HepG2 (cell line): ENCODE measurements around the gene RAB9A. TPM values are rescaled to one million over a fixed set of nuclear protein-coding genes. Genes with fewer than 3 reads are reported as not detected.

Source experiments
- ARNTL ChIP-seq: sonication (generic); formaldehyde crosslinking; IDR thresholded peaks from 2 replicates; pipeline ENCODE4 v1.4.0; 2020; ENCODE audit warnings: mild to moderate bottlenecking, missing genetic modification reagents
- CHD2 ChIP-seq: IDR thresholded peaks from 2 replicates; pipeline ENCODE4 v1.6.1; 2011; ENCODE audit warnings: low read depth, low read length, improper control_type of control experiment
- CREB1 ChIP-seq, 2 experiments: fragments of 450-650 bp in 1 of 2; IDR thresholded peaks; 2 replicates each; pipeline ENCODE4 v1.6.1; 2016 to 2017; ENCODE audit warnings: control low read depth in 1 of 2, mild to moderate bottlenecking in 1 of 2, missing compliant biosample characterization in 1 of 2, missing genetic modification characterization in 1 of 2
- EED ChIP-seq: sonication (generic); formaldehyde crosslinking; IDR thresholded peaks from 2 replicates; pipeline ENCODE4 v1.5.0; 2020; ENCODE audit warnings: mild to moderate bottlenecking, missing genetic modification reagents
- ELK4 ChIP-seq: sonication (generic); formaldehyde crosslinking; IDR thresholded peaks from 2 replicates; pipeline ENCODE4 v1.9.0; 2021; ENCODE audit warnings: missing genetic modification reagents, borderline replicate concordance
- FIP1L1 ChIP-seq: fragments of 200-400 bp; formaldehyde crosslinking; IDR thresholded peaks from 2 replicates; pipeline ENCODE4 v1.6.1; 2018; ENCODE audit warnings: low read depth, mild to moderate bottlenecking, low read length, moderate library complexity, borderline replicate concordance; ENCODE audit not compliant: insufficient read depth
- FOXC1 ChIP-seq: sonication (generic); formaldehyde crosslinking; IDR thresholded peaks from 2 replicates; pipeline ENCODE4 v1.8.0; 2022; ENCODE audit warnings: mild to moderate bottlenecking, missing genetic modification reagents, borderline replicate concordance
- GATAD1 ChIP-seq: IDR thresholded peaks from 2 replicates; pipeline ENCODE4 v1.6.1; 2016; ENCODE audit warnings: missing genetic modification reagents, missing compliant biosample characterization
- GPN1 ChIP-seq: sonication (generic); formaldehyde crosslinking; IDR thresholded peaks from 2 replicates; pipeline ENCODE4 v1.5.1; 2020; ENCODE audit warnings: missing genetic modification reagents, borderline replicate concordance
- MAFK ChIP-seq, 2 experiments: IDR thresholded peaks in 1 of 2; conservative IDR thresholded peaks in 1 of 2; 2 replicates each; pipeline ENCODE4 v1.6.1; 2011; ENCODE audit warnings: improper control_type of control experiment in 2 of 2, low read length in 2 of 2
- NFKBIZ ChIP-seq: IDR thresholded peaks from 2 replicates; pipeline ENCODE4 v1.6.1; 2018; ENCODE audit warnings: missing genetic modification reagents, missing compliant biosample characterization
- NKX3-1 ChIP-seq: sonication (generic); formaldehyde crosslinking; IDR thresholded peaks from 2 replicates; pipeline ENCODE4 v1.5.0; 2020; ENCODE audit warnings: missing genetic modification reagents
- PAX8 ChIP-seq: sonication (generic); formaldehyde crosslinking; IDR thresholded peaks from 2 replicates; pipeline ENCODE4 v1.8.0; 2022; ENCODE audit warnings: mild to moderate bottlenecking, missing genetic modification reagents, borderline replicate concordance
- SETDB1 ChIP-seq: sonication (generic); formaldehyde crosslinking; IDR thresholded peaks from 2 replicates; pipeline ENCODE4 v1.5.1; 2020; ENCODE audit warnings: missing genetic modification reagents, mild to moderate bottlenecking, borderline replicate concordance
- SP5 ChIP-seq: IDR thresholded peaks from 2 replicates; pipeline ENCODE4 v1.6.1; 2016; ENCODE audit warnings: low read depth, borderline replicate concordance
- SPEN ChIP-seq: sonication (generic); formaldehyde crosslinking; IDR thresholded peaks from 2 replicates; pipeline ENCODE4 v1.5.1; 2020; ENCODE audit warnings: low read depth, mild to moderate bottlenecking, missing genetic modification reagents
- SRSF1 ChIP-seq: fragments of 200-400 bp; formaldehyde crosslinking; optimal IDR thresholded peaks from 2 replicates; pipeline ENCODE3; 2017; ENCODE audit warnings: mild to moderate bottlenecking, low read depth, low read length, moderate library complexity
- YEATS2 ChIP-seq: sonication (generic); formaldehyde crosslinking; IDR thresholded peaks from 2 replicates; pipeline ENCODE4 v1.4.0; 2020; ENCODE audit warnings: missing genetic modification reagents, borderline replicate concordance
- ZBTB21 ChIP-seq: sonication (generic); formaldehyde crosslinking; IDR thresholded peaks from 2 replicates; pipeline ENCODE4 v1.4.0; 2020; ENCODE audit warnings: missing genetic modification reagents
- ZNF263 ChIP-seq: sonication (generic); formaldehyde crosslinking; IDR thresholded peaks from 2 replicates; pipeline ENCODE4 v1.4.0; 2020; ENCODE audit warnings: missing genetic modification reagents
- ZNF609 ChIP-seq: sonication (generic); formaldehyde crosslinking; IDR thresholded peaks from 2 replicates; pipeline ENCODE4 v1.4.0; 2020; ENCODE audit warnings: mild to moderate bottlenecking, missing genetic modification reagents, borderline replicate concordance
- ZNF772 ChIP-seq: sonication (generic); formaldehyde crosslinking; IDR thresholded peaks from 2 replicates; pipeline ENCODE4 v1.5.0; 2020; ENCODE audit warnings: mild to moderate bottlenecking, missing genetic modification reagents
- ZNF781 ChIP-seq: sonication (generic); formaldehyde crosslinking; IDR thresholded peaks from 2 replicates; pipeline ENCODE4 v1.5.1; 2020; ENCODE audit warnings: borderline replicate concordance, mild to moderate bottlenecking, missing genetic modification reagents; ENCODE audit errors: not compliant biosample characterization
- ZNF792 ChIP-seq: IDR thresholded peaks from 2 replicates; pipeline ENCODE4 v1.6.1; 2016
- polyA plus RNA-seq, 8 experiments: library from polyadenylated mRNA; depleted of rRNA in 3 of 8; stranded (reverse) in 7 of 8; unstranded in 1 of 8; fragments of >200 nt; fragmentation: Illumina TruSeq in 4 of 8; extraction: Trizol in 4 of 8; gene quantifications; 2 replicates each; pipeline versions ENCODE4 v1.2.1 to v1.2.3, GENCODE V29; 2011 to 2016; ENCODE audit warnings: low read depth in 4 of 8, missing spikeins in 1 of 8, mixed read lengths in 1 of 8; ENCODE audit not compliant: insufficient read depth in 1 of 8
- total RNA-seq, 5 experiments: library from RNA; depleted of rRNA; stranded (reverse); fragments of >200 nt; fragmentation: Illumina TruSeq; extraction: Trizol; gene quantifications; 2 replicates each; pipeline ENCODE4 v1.2.3, GENCODE V29; 2016; ENCODE audit warnings: low read depth in 1 of 5

RAB9A gene
- total and polyA plus RNA-seq, 2 of the 13 experiments (the other 11 are each of a cell fraction or from before 2014, with no cell fraction given), result 10.5 to 23.1 TPM

GRCh38 chrX:13734278-13735172 is 45.6 kb downstream of the RAB9A start, which contains the start of the genes OFD1 and TRAPPC2 (continued):
- no peak for TF ChIP-seq CREB1 (IDR thresholded peaks at IDR 0.05)
- peak; percentile 33; the same call in 1 of the 2 replicates for TF ChIP-seq CREB1 (CRISPR knock-in tag; IDR thresholded peaks at IDR 0.05)
- TF ChIP-seq ZBTB21 (CRISPR knock-in tag), result no peak
- no peak for TF ChIP-seq GPN1
- peak; percentile 98 for TF ChIP-seq CHD2
- no peak for TF ChIP-seq MAFK (conservative IDR thresholded peaks at IDR 0.05 in 1 of 2, IDR thresholded peaks at IDR 0.05 in 1 of 2; ENCODE audit: low read length in 2 of 2)
- 0 out of 2 replicates have a peak, but pooled peaks have one; percentile 21 for TF ChIP-seq ZNF792 (CRISPR knock-in tag)
- no peak for TF ChIP-seq PAX8 (CRISPR knock-in tag)
- TF ChIP-seq YEATS2 (CRISPR knock-in tag), result peak; percentile 90
- TF ChIP-seq GATAD1 (CRISPR knock-in tag), result peak; percentile 81
- no peak for TF ChIP-seq SRSF1
- 0 out of 2 replicates have a peak, but pooled peaks have one; percentile 57 for TF ChIP-seq EED (CRISPR knock-in tag)
- TF ChIP-seq SP5 (CRISPR knock-in tag), result no peak
- no peak for TF ChIP-seq SETDB1 (CRISPR knock-in tag)
- TF ChIP-seq FIP1L1, result no peak
- no peak for TF ChIP-seq NKX3-1 (CRISPR knock-in tag)
- peak; percentile 57; the same call in 1 of the 2 replicates for TF ChIP-seq ZNF772
- 0 out of 2 replicates have a peak, but pooled peaks have one; percentile 36 for TF ChIP-seq NFKBIZ (CRISPR knock-in tag)
- peak; percentile 70; the same call in 1 of the 2 replicates for TF ChIP-seq SPEN
- no peak for TF ChIP-seq ELK4 (CRISPR knock-in tag)
- 0 out of 2 replicates have a peak, but pooled peaks have one; percentile 12 for TF ChIP-seq ZNF609
- TF ChIP-seq ARNTL (CRISPR knock-in tag), result 0 out of 2 replicates have a peak, but pooled peaks have one; percentile 31
- TF ChIP-seq ZNF781 (CRISPR knock-in tag), result no peak
- TF ChIP-seq ZNF263 (CRISPR knock-in tag), result no peak; the same call in 1 of the 2 replicates
- TF ChIP-seq FOXC1 (CRISPR knock-in tag), result 0 out of 2 replicates have a peak, but pooled peaks have one; percentile 34
